GM15510 (cell line): ENCODE data around the gene UNC5CL.

Experiments used
- POLR2A ChIP-seq: IDR thresholded peaks from 3 replicates; pipeline ENCODE4 v1.6.1; 2011; ENCODE audit warnings: borderline replicate concordance; ENCODE audit not compliant: insufficient read length; ENCODE audit errors: extremely low read depth

UNC5CL gene

DNA sequence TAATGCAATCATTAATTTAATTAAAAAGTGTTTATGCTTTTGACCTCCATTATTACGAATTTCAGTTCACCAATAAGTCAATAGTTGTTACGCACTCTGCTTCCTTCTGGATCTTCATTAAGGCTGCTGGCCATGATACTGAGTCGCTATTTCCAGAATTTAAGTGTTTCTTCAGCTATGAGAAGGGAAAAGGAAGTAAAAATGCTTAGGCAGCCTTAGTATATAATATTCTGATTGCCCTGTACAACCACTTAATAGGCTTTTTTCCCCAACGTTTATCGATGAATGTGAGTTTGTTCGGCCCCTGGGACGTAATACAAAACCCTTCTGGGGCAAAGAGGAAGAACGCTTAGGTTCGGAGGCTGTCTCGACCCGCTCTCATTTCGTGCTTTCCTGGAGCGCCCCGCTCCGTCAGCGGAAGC, 32.5 kb upstream of the UNC5CL start:
- no peak for TF ChIP-seq POLR2A

DNA sequence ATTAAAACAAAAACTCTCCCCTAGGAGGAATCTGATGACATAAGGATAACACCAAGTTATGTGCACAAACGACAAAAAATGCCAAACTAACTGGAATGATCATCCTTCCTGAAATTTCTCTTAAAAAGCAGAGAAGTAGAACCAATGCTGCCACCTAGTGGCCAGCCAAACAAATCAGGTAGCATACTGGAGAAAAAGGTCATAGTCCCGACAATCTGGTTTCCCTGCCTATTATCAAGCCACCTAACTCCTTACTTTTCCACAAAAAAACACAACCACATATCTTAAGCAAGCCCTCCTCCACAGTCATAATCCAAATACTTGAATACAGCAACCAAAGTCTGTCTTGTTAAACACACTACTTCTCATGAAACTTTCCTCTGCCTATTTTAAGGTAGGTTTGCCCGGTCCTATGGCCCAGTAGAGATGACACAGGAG, 27.9 kb upstream of the UNC5CL start:
- no peak for TF ChIP-seq POLR2A

DNA sequence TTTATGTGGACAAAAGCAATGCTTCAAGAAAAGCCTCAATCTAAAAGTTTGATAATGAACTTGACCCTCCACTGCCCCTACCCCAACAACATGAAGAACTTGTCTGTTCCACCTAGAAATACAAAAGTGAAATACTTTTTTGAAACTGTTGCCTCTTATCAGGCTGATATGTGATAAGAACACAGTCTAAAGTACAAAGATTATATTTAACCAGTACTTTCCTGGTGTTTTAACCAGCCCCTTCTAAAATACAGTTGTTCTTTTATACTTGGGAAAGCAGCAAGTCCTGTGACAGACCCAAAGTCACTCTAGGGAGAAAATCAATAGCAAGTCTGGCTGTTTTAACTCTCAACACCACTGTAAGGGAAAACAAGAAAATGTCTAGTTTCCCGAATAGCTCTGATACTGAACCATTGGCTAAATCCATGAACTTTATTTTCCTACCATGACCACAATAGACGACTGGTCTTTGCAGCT, 26.6 kb upstream of the UNC5CL start:
- no peak for TF ChIP-seq POLR2A

DNA sequence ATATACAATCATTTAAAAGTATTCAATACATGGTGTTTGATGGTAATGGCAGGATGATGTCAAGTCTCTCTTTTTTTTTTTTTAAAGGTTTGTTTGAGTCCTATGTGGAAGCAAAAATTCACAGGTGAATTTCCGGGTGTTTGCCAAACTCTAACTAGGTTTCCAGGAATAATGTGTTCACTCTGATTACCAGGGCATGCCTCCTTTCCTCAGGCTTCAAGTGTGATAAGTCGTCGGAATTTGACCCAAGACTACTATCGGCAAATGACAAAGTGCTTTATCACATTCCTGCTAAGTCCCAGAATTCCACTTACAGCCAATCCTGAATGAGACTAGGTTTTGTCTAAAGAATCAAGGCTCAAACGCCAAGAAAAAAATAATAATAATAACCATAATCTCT, 25.8 kb upstream of the UNC5CL start:
- no peak for TF ChIP-seq POLR2A

DNA sequence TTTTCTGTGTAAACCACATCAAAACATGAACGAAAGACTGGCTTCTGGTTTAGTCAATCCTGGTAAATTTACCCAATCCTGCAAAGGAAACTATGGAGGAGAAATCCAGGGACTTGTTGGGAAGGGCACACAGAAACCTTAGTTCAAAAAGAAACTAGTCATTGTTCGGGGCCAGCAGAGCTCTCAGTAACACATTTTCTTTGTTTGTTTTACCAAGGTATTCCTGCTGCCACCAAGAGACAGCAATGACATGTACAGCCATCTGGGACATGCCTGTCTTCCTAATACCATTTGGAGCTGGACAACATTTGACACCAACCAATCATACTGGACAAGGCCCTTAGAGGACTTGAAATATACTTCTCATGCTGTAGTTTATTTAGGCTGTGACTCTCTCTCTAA, 24.9 kb upstream of the UNC5CL start:
- no peak for TF ChIP-seq POLR2A

DNA sequence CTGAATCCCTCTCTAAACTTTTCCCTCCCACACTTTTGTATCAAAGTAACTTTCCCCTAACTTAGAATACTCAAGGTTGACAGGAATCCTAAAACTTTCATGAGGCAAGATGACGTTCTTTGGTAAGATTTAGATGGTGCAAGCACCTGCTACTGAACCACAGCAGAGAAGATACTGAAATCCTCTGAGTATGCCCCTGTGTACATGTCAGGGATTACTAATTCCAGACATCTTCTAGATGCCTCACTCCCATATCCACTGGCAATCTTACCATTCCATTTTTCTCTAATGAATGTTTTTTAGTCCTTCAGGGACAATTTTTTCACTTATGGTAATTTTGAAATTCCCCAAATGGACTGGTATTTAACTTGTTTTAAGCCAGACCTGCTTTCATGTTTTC, 23.0 kb upstream of the UNC5CL start:
- no peak for TF ChIP-seq POLR2A

DNA sequence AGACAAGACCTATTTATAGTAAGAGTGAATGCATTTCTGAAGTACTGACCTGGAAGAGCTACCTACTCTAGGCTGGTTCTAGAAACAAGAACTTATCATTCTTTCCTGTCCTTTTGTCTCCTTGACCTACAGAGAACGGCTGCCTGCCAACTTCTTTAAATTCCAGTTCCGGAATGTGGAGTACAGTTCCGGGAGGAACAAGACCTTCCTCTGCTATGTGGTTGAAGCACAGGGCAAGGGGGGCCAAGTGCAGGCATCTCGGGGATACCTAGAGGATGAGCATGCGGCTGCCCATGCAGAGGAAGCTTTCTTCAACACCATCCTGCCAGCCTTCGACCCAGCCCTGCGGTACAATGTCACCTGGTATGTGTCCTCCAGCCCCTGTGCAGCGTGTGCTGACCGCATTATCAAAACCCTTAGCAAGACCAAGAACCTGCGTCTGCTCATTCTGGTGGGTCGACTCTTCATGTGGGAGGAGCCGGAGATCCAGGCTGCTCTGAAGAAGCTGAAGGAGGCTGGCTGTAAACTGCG, 22.2 kb upstream of the UNC5CL start:
- no peak for TF ChIP-seq POLR2A

DNA sequence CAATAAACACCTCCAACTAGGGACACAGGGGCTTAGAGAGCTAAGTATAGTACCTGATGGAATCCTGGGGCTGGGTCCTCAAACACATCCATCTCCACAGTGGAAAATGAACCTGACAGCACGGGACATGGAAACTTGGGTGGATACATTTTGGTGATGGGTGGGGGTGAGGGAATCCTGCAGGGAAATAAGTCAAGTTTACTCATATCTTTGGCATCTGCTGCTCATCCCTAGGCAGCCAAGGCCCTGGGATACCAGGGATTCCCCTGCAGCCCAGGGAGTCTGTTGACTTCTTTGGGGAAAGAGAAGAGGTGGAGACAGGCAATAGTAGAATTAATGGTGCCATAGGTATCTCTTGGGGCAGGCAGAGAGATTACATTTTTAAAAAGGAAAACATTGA, 20.5 kb upstream of the UNC5CL start:
- no peak for TF ChIP-seq POLR2A

DNA sequence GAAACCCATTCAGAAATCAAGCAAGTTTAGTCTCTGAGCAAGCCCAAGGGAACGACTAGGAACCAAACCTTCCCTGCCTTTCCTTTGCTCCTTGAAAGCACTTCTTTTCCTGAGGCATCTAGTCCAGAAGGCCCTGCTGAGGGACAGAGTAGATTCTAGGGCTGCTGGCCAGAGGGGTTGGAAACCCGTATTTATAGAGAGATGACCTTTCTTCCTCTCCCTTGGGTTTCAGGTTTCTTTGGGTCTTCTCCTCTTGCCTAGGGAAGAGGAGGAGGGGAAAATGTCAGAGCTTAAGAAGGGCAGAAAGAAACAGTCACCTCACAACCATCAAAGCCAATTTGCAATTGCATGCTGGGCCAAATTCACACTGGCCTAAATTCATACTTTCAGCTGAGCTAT, 19.8 kb upstream of the UNC5CL start:
- no peak for TF ChIP-seq POLR2A

DNA sequence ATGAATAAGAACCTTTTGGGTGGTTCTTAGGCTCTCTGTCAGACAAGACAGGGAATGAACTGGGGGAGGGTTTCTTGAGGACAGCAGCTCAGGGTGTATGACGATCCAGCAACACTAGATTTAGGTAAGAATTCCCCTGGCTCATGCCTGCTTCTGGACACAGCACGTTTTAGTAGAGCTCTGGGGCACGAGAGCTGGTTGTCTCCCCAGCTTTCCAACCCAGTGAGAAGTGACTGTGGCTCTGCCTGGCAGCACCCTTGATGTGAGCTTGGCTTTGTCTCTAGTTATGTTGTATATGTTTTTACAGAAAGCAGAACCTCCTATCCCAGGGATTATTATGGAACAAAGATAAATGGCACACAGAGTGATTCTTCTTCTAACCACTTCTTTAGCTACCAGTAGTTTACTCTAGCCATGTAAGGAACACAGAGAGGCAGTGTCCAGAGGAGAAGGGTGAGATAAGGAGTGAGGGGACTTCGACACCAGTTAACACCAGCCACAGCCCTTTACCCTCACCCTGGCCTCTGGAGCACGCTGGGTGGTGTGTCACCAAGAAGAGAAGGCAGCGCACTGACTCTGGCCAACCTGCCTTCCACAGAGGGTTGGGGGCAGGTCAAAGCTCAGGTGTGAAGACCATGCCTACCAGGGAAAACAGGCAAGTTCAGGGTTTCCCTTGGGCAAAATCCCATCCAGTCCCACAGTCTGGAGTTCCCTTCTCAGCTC, 17.9 kb upstream of the UNC5CL start:
- TF ChIP-seq POLR2A: no peak

DNA sequence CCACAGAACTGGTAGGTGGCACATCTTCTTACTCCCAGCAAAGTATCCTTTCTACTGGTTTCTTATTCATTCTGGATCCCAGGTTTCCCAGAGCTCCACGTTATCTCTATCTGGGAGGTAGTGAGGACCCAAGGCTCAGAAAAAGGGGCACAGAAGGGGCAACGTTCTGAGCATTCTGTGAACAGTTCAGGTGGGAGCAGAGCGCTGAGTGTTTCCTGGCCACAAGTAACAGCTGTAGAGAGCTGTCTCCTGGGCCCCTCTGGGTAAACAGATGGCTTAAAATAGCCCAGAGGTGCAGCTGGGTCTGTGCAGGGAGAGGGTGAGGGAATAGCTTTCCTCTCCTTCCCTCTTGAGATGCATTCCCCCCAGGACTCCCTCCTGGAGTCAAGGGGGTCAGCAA, 16.1 kb upstream of the UNC5CL start:
- no peak for TF ChIP-seq POLR2A

DNA sequence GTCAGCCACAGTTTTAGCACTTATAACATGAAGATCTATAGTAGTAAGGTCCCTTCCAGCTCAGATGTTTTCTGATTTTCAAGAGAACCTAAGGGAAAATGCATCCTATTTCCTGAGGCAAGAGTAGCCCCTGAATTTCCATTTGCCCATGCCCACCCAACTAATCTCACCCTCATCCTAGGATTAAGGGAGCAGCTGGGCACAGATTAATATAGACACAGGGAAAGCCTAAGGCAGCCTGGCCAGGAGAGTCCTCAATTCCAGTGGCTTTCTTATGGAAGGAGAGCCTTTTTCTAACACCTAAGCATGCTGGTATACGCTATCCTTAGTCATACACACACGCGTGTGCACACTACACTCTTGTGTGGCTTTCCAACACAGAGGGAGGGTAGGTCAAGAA, 15.5 kb upstream of the UNC5CL start:
- TF ChIP-seq POLR2A: no peak

DNA sequence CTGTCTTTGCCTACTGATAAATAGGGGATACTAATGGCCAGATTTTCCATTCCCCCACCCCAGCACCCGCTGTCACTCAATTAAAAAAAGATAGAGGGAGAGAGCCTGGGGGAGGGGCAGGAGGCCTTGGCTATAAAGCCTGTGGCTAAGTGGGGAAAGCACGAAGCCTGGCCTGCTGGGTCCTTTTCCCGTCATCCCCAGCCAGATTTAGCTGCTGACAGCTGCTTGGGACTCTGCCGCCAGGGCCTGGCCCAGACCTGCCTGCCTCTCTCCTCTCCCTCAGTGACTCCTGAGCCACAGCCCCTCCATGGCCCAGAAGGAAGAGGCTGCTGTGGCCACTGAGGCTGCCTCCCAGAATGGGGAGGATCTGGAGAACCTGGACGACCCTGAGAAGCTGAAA, 14.0 kb upstream of the UNC5CL start, which contains the start of gene APOBEC2:
Gene APOBEC2 (plus strand): TSS at position 162 of the 400 bp plus-strand sequence. CDS start 146 bp downstream, at position 308.
- no peak for TF ChIP-seq POLR2A

DNA sequence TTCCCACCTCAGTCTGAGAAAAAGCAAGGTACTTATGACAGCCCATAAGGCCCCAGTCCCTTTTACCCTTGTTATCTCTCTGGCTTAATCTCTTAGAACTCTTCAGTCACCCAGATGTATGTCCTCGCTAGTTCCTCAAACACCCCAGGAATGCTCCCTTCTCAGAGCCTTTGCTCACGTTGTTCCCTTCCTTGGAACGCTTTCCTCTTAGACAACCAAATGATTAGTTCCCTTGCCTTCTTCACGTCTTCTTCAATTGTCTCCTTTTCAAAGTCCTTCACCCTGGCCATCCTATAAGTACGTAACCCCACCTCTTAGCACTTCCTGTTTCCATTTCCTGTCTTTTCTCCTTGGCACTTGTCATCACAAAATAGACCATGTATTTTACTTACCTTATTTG, 12.9 kb upstream of the UNC5CL start:
- TF ChIP-seq POLR2A: no peak

DNA sequence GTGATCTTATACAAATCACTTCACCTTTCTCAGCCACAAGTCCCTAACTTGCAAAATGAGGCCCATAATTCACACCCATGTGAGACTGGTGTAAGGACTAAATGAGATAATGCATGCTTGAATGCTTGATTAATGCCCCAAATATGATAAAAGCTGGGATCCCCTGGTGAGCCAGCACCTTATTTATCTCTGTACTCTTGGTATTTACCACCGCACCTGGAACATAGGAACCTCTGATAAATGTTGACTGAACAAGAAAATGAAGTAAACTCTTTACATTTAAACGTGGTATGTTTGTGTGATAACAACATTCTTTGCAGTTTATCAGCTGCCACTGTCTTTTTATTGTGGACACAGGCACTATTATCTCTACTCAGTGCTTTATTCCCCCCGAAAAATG, 11.5 kb upstream of the UNC5CL start:
- no peak for TF ChIP-seq POLR2A

DNA sequence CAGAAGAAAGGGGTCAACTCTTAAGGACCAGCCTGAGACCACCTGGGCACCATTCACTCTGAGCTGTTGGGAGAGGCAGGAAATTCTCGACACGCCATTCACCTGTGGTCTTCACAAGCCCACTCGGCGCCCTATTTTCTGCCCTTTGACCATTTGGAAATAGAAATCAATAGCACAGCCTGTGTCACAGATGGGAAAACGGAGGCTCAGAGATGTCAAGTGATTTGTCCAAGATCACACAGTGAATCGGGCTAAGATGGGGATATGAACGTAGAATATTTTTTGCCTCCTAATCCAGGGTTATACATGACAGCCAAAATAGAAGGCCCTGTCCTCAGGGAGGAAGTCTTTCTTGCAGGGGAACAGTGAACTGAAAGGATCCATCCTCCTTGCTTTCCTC, 10.9 kb upstream of the UNC5CL start:
- no peak for TF ChIP-seq POLR2A
